Progenitor cell of endocrine pancreas (in vitro differentiated cells): ENCODE data around the gene KLF7. TPM values are rescaled to one million over a fixed set of nuclear protein-coding genes. Genes with fewer than 3 reads are reported as not detected.

Experiments used
- DNase-seq: peaks from one replicate; pipeline ENCODE4 v3.0.0; 2021; ENCODE audit warnings: low spot score; ENCODE audit not compliant: unreplicated experiment
- H3K27ac Mint-ChIP-seq: 2 replicates; pipeline ENCODE4 v1.8.0; 2021; ENCODE audit warnings: mild to moderate bottlenecking, moderate library complexity, mixed read lengths
- H3K27me3 Mint-ChIP-seq: 2 replicates; pipeline ENCODE4 v1.8.0; 2021; ENCODE audit warnings: mixed read lengths
- H3K36me3 Mint-ChIP-seq: 2 replicates; pipeline ENCODE4 v1.8.0; 2022; ENCODE audit warnings: mixed read lengths; ENCODE audit not compliant: insufficient read depth
- H3K4me1 Mint-ChIP-seq: 2 replicates; pipeline ENCODE4 v1.8.0; 2021; ENCODE audit warnings: low read depth, mixed read lengths
- H3K4me3 Mint-ChIP-seq: 2 replicates; pipeline ENCODE4 v1.8.0; 2021; ENCODE audit warnings: low read depth, mild to moderate bottlenecking, moderate library complexity, mixed read lengths
- H3K9me3 Mint-ChIP-seq: 2 replicates; pipeline ENCODE4 v1.8.0; 2021; ENCODE audit warnings: low read depth, mixed read lengths
- total RNA-seq: library from RNA; stranded (reverse); gene quantifications from 2 replicates; pipeline ENCODE4 v1.2.1, GENCODE V29; 2021
- TF ChIP-seq, protein P1 (sequence below): fragments of 200-600 bp; sonication (generic); IDR thresholded peaks from one replicate; pipeline ENCODE4 v1.5.0; 2021; ENCODE audit warnings: antibody characterized with exemption, mild to moderate bottlenecking; ENCODE audit not compliant: unreplicated experiment

Gene KLF7
- total RNA-seq, 1 donor from 2014 or later = 26.6 TPM

DNA sequence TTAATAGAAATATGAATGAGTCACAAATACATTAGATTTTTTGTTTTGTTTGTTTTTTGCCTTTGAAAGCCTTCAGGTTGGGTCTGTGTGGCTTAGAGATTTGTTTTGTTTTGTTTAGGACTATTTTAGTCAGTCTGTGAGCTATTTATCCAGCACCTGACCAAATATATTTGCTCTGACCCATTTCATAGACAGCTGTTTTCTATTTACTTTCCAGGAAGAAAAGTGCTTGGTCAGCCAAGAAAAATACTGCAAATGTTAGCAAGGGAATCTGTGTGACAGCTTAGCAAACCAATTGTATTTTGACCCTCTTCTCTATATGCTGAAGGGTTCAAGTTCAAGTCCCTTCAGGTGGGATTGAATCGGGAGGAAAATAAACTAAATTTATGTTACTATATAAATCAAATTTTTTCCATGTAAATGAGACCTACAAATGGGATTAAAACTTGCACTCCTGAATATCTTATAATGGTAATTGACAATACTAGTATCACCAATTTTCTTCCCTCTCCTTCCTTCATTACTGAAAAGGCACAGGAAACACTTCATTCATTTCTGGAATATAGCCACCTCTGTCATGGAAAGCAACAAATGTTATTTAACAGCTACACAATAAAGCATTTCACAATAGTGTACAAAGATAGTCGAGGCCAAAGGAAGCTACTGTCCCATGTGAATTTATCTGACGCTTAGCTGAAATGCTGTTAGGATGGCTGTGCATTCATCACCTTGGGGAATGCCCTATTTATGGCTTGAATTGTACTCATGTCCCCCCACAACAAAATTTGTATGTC, 23.1 kb upstream of the KLF7 start:
- no peak for DNase-seq
- no peaks in the 10 kb centered on the region for H3K36me3 Mint-ChIP-seq
- TF ChIP-seq, protein P1, sequence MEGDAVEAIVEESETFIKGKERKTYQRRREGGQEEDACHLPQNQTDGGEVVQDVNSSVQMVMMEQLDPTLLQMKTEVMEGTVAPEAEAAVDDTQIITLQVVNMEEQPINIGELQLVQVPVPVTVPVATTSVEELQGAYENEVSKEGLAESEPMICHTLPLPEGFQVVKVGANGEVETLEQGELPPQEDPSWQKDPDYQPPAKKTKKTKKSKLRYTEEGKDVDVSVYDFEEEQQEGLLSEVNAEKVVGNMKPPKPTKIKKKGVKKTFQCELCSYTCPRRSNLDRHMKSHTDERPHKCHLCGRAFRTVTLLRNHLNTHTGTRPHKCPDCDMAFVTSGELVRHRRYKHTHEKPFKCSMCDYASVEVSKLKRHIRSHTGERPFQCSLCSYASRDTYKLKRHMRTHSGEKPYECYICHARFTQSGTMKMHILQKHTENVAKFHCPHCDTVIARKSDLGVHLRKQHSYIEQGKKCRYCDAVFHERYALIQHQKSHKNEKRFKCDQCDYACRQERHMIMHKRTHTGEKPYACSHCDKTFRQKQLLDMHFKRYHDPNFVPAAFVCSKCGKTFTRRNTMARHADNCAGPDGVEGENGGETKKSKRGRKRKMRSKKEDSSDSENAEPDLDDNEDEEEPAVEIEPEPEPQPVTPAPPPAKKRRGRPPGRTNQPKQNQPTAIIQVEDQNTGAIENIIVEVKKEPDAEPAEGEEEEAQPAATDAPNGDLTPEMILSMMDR = no peak
- H3K9me3 Mint-ChIP-seq = peaks cover 3% of the 10 kb centered on the region
- H3K4me3 Mint-ChIP-seq = no peak overlapping the region
- H3K27me3 Mint-ChIP-seq = no peaks in the 10 kb centered on the region
- H3K27ac Mint-ChIP-seq = no peak overlapping the region
- peaks cover 3% of the 10 kb centered on the region for H3K4me1 Mint-ChIP-seq

GRCh38 chr2:207185372-207185771, 19.6 kb upstream of the KLF7 start:
- H3K9me3 Mint-ChIP-seq = peaks cover 3% of the 10 kb centered on the region
- no peaks in the 10 kb centered on the region for H3K27me3 Mint-ChIP-seq
- H3K4me1 Mint-ChIP-seq = peaks cover 3% of the 10 kb centered on the region
- no peaks in the 10 kb centered on the region for H3K36me3 Mint-ChIP-seq
- H3K4me3 Mint-ChIP-seq = no peak overlapping the region
- DNase-seq = no peak
- TF ChIP-seq, protein P1 = no peak
- H3K27ac Mint-ChIP-seq = no peak overlapping the region

- Mint-ChIP-seq H3K4me1 (peaks cover 3% of the 10 kb centered on the region), H3K4me3 (no peak overlapping the region), H3K36me3 (no peaks in the 10 kb centered on the region), H3K27ac (no peak overlapping the region), H3K9me3 (peaks cover 3% of the 10 kb centered on the region), H3K27me3 (no peaks in the 10 kb centered on the region)
- TF ChIP-seq, protein P1 = no peak
- no peak for DNase-seq
Measured at GRCh38 chr2:207184768-207185167, 19.0 kb upstream of the KLF7 start.

GRCh38 chr2:207184348-207184747, 18.6 kb upstream of the KLF7 start:
- peaks cover 3% of the 10 kb centered on the region for H3K4me1 Mint-ChIP-seq

GRCh38 chr2:207183506-207183905, 17.8 kb upstream of the KLF7 start:
- peaks cover 3% of the 10 kb centered on the region for H3K9me3 Mint-ChIP-seq

More at GRCh38 chr2:207184348-207184747, 18.6 kb upstream of the KLF7 start:
- Mint-ChIP-seq H3K36me3 (no peaks in the 10 kb centered on the region), H3K27ac (no peak overlapping the region), H3K9me3 (peaks cover 3% of the 10 kb centered on the region), H3K4me3 (no peak overlapping the region), H3K27me3 (no peaks in the 10 kb centered on the region)
- TF ChIP-seq, protein P1 = no peak
- DNase-seq = no peak

More at GRCh38 chr2:207183506-207183905, 17.8 kb upstream of the KLF7 start:
- Mint-ChIP-seq H3K27me3 (no peaks in the 10 kb centered on the region), H3K27ac (no peak overlapping the region), H3K4me3 (no peak overlapping the region), H3K36me3 (no peaks in the 10 kb centered on the region), H3K4me1 (peaks cover under 1% of the 10 kb centered on the region)
- no peak for DNase-seq
- TF ChIP-seq, protein P1 = no peak
